Measurements from ENCODE around the gene EVL.

EVL gene

DNA sequence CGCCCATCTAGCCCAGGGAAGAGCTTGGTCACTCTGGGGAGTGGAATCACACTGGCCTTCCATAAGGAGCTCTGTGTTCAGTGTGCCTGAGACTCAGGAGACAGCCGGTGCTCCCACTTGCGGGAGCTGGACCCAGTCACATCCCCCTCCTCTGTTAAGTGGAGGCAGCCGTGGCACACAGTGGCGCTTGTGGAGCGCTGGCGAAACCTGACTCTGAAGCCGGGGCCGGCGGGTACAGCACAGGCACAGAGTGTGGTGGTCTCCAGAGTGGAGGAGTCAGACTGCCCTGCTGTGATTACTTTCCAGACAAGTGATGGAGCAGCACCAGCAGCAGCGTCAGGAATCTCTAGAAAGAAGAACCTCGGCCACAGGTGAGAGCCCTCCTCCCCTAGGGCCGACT, 61.2 kb downstream of the EVL start:
- in situ Hi-C loops (cut with HindIII; ENCODE audit: low pct_ligation_motif_present, low sequenced_read_pairs) = no loop called here
- no peaks in the 10 kb centered on the region for H3K27me3 ChIP-seq (replicated peaks)
- no peak overlapping the region for H3K27ac ChIP-seq
- TF ChIP-seq, protein P1, sequence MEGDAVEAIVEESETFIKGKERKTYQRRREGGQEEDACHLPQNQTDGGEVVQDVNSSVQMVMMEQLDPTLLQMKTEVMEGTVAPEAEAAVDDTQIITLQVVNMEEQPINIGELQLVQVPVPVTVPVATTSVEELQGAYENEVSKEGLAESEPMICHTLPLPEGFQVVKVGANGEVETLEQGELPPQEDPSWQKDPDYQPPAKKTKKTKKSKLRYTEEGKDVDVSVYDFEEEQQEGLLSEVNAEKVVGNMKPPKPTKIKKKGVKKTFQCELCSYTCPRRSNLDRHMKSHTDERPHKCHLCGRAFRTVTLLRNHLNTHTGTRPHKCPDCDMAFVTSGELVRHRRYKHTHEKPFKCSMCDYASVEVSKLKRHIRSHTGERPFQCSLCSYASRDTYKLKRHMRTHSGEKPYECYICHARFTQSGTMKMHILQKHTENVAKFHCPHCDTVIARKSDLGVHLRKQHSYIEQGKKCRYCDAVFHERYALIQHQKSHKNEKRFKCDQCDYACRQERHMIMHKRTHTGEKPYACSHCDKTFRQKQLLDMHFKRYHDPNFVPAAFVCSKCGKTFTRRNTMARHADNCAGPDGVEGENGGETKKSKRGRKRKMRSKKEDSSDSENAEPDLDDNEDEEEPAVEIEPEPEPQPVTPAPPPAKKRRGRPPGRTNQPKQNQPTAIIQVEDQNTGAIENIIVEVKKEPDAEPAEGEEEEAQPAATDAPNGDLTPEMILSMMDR (IDR thresholded peaks at IDR 0.05; ENCODE audit: low read depth, low read length, missing control alignments) = no peak
- DNase-seq = no peak
- no peak overlapping the region for H3K4me3 ChIP-seq (ENCODE audit: low read depth, low read length)
- H3K36me3 ChIP-seq (replicated peaks) = peaks cover 2% of the 10 kb centered on the region

- Histone ChIP-seq H3K27me3 (replicated peaks) (no peaks in the 10 kb centered on the region), H3K4me3 (ENCODE audit: low read depth, low read length) (no peak overlapping the region), H3K27ac (no peak overlapping the region), H3K36me3 (replicated peaks) (peaks cover 2% of the 10 kb centered on the region)
- TF ChIP-seq, protein P1 (IDR thresholded peaks at IDR 0.05; ENCODE audit: low read depth, low read length, missing control alignments) = no peak
- no peak for DNase-seq
- in situ Hi-C loops (cut with HindIII; ENCODE audit: low pct_ligation_motif_present, low sequenced_read_pairs) = no loop called here
These were observed 62.7 kb downstream of the EVL start for GRCh38 chr14:100127853-100128455.

DNA sequence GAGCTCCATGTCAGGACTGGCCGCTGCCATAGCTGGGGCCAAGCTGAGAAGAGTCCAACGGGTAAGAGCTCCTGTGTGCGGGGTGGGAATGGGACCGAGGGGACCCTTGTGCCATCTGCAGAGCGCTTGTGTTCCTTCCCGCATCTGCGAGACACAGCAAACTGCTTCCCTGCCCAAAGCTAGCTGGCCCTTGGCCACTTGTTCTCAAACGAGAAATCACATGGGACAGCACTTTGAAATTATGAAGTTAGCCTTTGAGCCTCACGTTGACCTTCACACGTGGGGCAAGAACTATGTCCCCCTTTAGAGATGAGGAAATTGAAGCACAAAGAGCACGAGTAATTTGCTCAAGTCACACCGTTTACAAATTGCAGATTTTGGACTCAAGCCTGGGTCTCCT, 63.5 kb downstream of the EVL start:
- no peaks in the 10 kb centered on the region for H3K27me3 ChIP-seq (replicated peaks)
- H3K36me3 ChIP-seq (replicated peaks) = peaks cover 2% of the 10 kb centered on the region
- TF ChIP-seq, protein P1 (IDR thresholded peaks at IDR 0.05; ENCODE audit: low read depth, low read length, missing control alignments) = no peak
- no peak overlapping the region for H3K27ac ChIP-seq
- H3K4me3 ChIP-seq (ENCODE audit: low read depth, low read length) = no peak overlapping the region
- no peak for DNase-seq
- in situ Hi-C loops (cut with HindIII; ENCODE audit: low pct_ligation_motif_present, low sequenced_read_pairs) = no loop called here

GRCh38 chr14:100129161-100129589, 64.0 kb downstream of the EVL start:
- no peak overlapping the region for H3K4me3 ChIP-seq (ENCODE audit: low read depth, low read length)
- no peak overlapping the region for H3K27ac ChIP-seq
- no peaks in the 10 kb centered on the region for H3K27me3 ChIP-seq (replicated peaks)
- H3K36me3 ChIP-seq (replicated peaks) = peaks cover 2% of the 10 kb centered on the region
- no peak for DNase-seq
- TF ChIP-seq, protein P1 (IDR thresholded peaks at IDR 0.05; ENCODE audit: low read depth, low read length, missing control alignments) = no peak
- in situ Hi-C loops (cut with HindIII; ENCODE audit: low pct_ligation_motif_present, low sequenced_read_pairs) = no loop called here

DNA sequence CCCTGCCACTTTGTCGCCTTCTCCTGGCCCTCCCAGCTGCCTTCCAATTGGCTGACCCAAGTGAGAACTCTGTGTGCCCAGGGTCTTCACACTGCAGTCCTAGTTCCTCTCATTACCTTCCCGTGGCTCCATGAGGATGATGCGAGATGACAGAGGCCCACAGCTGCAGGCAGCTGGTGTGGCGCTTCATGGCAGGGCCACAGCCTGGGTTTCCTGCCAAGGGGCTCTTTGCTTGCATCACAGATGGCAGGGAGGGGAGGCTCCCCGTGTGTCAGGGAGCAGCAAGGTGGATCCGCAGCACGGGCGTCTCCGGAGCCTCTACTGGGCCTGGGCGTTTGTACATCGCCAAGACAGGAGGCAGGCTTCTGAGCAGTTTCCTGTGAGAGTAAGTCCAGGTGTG, 65.3 kb downstream of the EVL start:
- no peak for DNase-seq
- peaks cover 2% of the 10 kb centered on the region for H3K36me3 ChIP-seq (replicated peaks)
- in situ Hi-C loops (cut with HindIII; ENCODE audit: low pct_ligation_motif_present, low sequenced_read_pairs) = no loop called here
- no peak overlapping the region for H3K4me3 ChIP-seq (ENCODE audit: low read depth, low read length)
- H3K27ac ChIP-seq = no peak overlapping the region
- H3K27me3 ChIP-seq (replicated peaks) = no peaks in the 10 kb centered on the region
- TF ChIP-seq, protein P1 (IDR thresholded peaks at IDR 0.05; ENCODE audit: low read depth, low read length, missing control alignments) = no peak

GRCh38 chr14:100131181-100131580, 66.0 kb downstream of the EVL start:
- no peak overlapping the region for H3K4me3 ChIP-seq (ENCODE audit: low read depth, low read length)
- in situ Hi-C loops (cut with HindIII; ENCODE audit: low pct_ligation_motif_present, low sequenced_read_pairs) = no loop called here
- no peak for DNase-seq
- peaks cover 2% of the 10 kb centered on the region for H3K36me3 ChIP-seq (replicated peaks)
- H3K27me3 ChIP-seq (replicated peaks) = no peaks in the 10 kb centered on the region
- no peak overlapping the region for H3K27ac ChIP-seq
- TF ChIP-seq, protein P1 (IDR thresholded peaks at IDR 0.05; ENCODE audit: low read depth, low read length, missing control alignments) = no peak
